ENCODE data around the gene SAMD8. TPM values are rescaled to one million over a fixed set of nuclear protein-coding genes. Genes with fewer than 3 reads are reported as not detected.
"Not testable (repeated sequence)": the region's sequence is repeated elsewhere in the genome, so short reads cannot be mapped to it uniquely, and the experiment has no call there.

Gene SAMD8
- total RNA-seq, 2 donors from 2014 or later = 20.9 to 23.5 TPM

- DNase-seq (ENCODE audit: low spot score) (no peak), ATAC-seq (no peak)
- H3K27me3 Mint-ChIP-seq = no peaks in the 10 kb centered on the region
- H3K9me3 Mint-ChIP-seq = no peaks in the 10 kb centered on the region
- H3K4me1 Mint-ChIP-seq (ENCODE audit: low read depth in 2 of 2) = peaks cover 16 to 18% of the 10 kb centered on the region in 2 donors
- H3K4me3 Mint-ChIP-seq = no peak overlapping the region
- H3K27ac Mint-ChIP-seq = peak overlapping the region in 1 of 2 donors; percentile 34
- peaks cover 10% of the 10 kb centered on the region for H3K36me3 Mint-ChIP-seq
These were observed 95.8 kb downstream of the SAMD8 start for GRCh38 chr10:75207079-75207856.

- DNase-seq (ENCODE audit: low spot score) (no peak), ATAC-seq (no peak)
- H3K36me3 Mint-ChIP-seq = peaks cover 14% of the 10 kb centered on the region
- H3K4me1 Mint-ChIP-seq (ENCODE audit: low read depth in 2 of 2) = peaks cover 20 to 23% of the 10 kb centered on the region in 2 donors
- peak overlapping the region in 1 of 2 donors; percentile 34 for H3K27ac Mint-ChIP-seq
- H3K4me3 Mint-ChIP-seq = no peak overlapping the region
- H3K9me3 Mint-ChIP-seq = no peaks in the 10 kb centered on the region
- H3K27me3 Mint-ChIP-seq = no peaks in the 10 kb centered on the region
These were observed 96.3 kb downstream of the SAMD8 start for GRCh38 chr10:75207857-75208144.

GRCh38 chr10:75208181-75208580 lies 96.7 kb downstream of the SAMD8 start:
- peak overlapping the region in 1 of 2 donors; percentile 34 for H3K27ac Mint-ChIP-seq
- H3K4me1 Mint-ChIP-seq (ENCODE audit: low read depth in 2 of 2) = peaks cover 21 to 24% of the 10 kb centered on the region in 2 donors
- no peak overlapping the region for H3K4me3 Mint-ChIP-seq
- H3K9me3 Mint-ChIP-seq = no peaks in the 10 kb centered on the region
- H3K36me3 Mint-ChIP-seq = peaks cover 15% of the 10 kb centered on the region
- no peaks in the 10 kb centered on the region for H3K27me3 Mint-ChIP-seq
- DNase-seq (ENCODE audit: low spot score) (no peak), ATAC-seq (no peak)

DNA sequence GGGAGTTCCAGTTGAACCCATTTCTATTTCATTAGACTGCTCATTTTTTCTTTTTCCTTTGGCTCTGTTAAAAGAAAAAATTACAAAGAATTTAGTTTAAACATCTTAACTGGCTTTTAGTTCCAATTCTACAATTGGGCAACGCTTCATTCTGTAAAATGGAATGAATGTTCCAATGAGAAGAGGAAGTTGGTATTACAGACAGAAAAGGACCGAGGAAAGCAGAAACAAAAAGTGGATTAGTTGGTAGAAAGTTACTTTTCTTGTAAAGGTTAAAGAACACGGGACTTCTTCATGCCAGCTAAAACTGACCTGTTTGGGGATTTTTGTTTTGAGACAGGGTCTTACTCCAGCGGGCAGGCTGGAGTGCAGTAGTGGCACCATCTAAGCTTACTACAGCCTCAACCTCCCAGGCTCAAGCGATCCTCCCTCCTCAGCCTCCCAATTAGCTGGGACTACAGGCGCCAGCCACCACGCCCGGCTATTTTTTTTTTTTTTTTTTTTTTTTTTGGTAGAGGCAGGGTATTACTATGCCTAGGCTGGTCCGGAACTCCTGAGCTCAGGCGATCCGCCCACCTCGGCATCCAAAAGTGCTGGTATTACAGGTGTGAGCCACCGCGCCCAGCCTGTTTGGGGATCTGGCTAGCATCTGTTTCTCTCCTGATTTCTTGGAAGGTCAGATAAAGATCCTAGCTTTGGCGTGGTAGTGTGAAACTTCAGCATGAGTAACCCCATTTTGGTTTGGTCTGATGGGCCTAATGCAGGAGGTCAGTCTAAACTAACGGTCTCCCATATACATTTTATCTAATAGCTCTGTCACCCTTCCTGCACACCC lies 97.8 kb downstream of the SAMD8 start:
- H3K4me1 Mint-ChIP-seq (ENCODE audit: low read depth in 2 of 2) = peaks cover 24% of the 10 kb centered on the region in 2 donors
- H3K27ac Mint-ChIP-seq = peak overlapping the region; percentile 98 to 99
- H3K4me3 Mint-ChIP-seq = peak overlapping the region; percentile 97
- DNase-seq (ENCODE audit: low spot score) (no peak), ATAC-seq (no peak)
- H3K9me3 Mint-ChIP-seq = no peaks in the 10 kb centered on the region
- no peaks in the 10 kb centered on the region for H3K27me3 Mint-ChIP-seq
- H3K36me3 Mint-ChIP-seq = peaks cover 20% of the 10 kb centered on the region

GRCh38 chr10:75209921-75210281 lies 98.4 kb downstream of the SAMD8 start:
- Mint-ChIP-seq H3K27ac (peak overlapping the region; percentile 98 to 99), H3K4me3 (peak overlapping the region; percentile 97), H3K36me3 (peaks cover 20% of the 10 kb centered on the region), H3K9me3 (no peaks in the 10 kb centered on the region), H3K4me1 (ENCODE audit: low read depth in 2 of 2) (peaks cover 24% of the 10 kb centered on the region in 2 donors), H3K27me3 (no peaks in the 10 kb centered on the region)
- DNase-seq (ENCODE audit: low spot score) (peak; percentile 86), ATAC-seq (peak; percentile 75 to 79)

DNA sequence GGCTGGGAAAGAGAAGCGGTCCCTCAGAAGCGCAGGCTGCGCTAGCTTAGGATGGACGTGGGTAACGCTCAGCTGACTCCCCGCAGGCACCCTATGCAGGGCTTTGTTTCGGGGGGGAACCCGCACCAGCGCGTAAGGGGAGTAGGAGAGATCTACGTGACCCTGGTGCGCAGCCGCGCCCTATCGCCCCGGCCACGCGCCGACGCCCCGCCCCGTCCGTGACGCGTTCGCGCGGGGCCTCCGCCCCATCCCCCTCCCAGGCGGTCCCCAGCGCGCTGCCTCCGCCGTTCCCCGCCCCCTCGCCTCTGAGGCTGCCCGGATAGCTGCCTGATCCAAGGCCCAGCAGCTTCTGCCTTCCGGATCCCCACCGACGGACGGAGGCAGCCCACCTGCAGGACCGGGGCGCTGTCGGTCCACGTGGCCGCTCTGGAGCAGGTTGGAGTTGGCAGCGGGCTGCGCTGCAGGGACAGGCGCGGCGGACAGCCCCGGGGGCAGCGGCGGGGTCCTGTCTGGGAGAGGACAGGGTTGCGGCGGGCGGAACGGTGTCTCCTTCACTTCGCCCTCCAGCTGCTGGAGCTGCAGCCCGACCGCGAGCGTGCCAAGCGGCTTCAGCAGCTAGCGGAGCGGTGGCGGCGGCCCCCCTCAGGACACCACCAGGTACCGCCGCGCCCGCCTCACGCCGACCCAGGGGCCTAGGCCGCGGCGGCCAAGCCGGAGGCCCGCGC lies 99.0 kb downstream of the SAMD8 start, which contains the start of gene VDAC2:
VDAC2 (plus strand) TSS at position 515 of the 725 bp plus-strand sequence. CDS start 363 bp downstream, outside the sequence.
- Mint-ChIP-seq H3K4me3 (peak within 1 kb of the TSS; percentile 97), H3K9me3 (no peaks in the 10 kb centered on the region), H3K27me3 (no peaks in the 10 kb centered on the region), H3K27ac (peak within 1 kb of the TSS; percentile 98 to 99), H3K36me3 (peaks cover 20% of the 10 kb centered on the region), H3K4me1 (ENCODE audit: low read depth in 2 of 2) (peaks cover 24% of the 10 kb centered on the region in 2 donors)
- ATAC-seq (peak; percentile 97), DNase-seq (ENCODE audit: low spot score) (peak; percentile 95)

DNA sequence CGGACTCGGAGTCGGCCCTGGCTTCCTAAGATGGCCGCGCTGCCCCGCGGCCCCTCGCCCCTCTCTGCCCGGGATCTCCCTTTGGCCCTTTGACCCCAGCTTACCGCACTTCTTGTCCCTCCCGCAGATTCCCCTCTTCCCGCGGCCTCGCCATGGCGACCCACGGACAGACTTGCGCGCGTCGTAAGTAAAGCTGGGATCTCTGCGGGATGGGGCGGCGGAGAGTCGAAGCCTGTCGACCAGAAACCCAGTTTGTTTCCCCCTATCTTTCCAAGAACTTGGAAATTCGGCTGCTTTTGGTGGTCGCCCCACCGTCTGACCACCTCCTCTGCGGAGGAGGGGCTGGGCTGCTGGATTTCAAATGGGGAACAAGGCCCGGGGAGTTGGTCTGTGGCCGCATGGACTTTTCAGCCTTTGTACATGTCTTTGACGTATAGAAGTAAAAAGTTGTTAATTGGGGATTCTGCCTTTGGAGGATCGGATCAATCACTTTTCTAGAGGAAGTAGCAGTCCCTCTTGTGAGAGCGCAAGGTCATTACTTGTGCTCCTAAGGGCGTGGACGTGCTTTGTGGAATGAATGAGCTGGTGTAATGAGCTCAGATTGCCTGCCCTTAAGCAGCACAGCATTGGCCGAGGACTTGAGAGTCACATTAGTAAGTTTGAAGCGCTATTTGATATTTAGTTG lies 99.7 kb downstream of the SAMD8 start:
- ATAC-seq (no peak), DNase-seq (ENCODE audit: low spot score) (peak; percentile 62)
- H3K27me3 Mint-ChIP-seq = no peaks in the 10 kb centered on the region
- peaks cover 24 to 29% of the 10 kb centered on the region in 2 donors for H3K4me1 Mint-ChIP-seq (ENCODE audit: low read depth in 2 of 2)
- peak overlapping the region; percentile 98 to 99 for H3K27ac Mint-ChIP-seq
- H3K36me3 Mint-ChIP-seq = peaks cover 24% of the 10 kb centered on the region
- no peaks in the 10 kb centered on the region for H3K9me3 Mint-ChIP-seq
- H3K4me3 Mint-ChIP-seq = peak overlapping the region; percentile 97

GRCh38 chr10:75212343-75212742 lies 100.9 kb downstream of the SAMD8 start:
- H3K36me3 Mint-ChIP-seq = peaks cover 29% of the 10 kb centered on the region
- H3K4me3 Mint-ChIP-seq = peak overlapping the region; percentile 97
- peaks cover 29 to 31% of the 10 kb centered on the region in 2 donors for H3K4me1 Mint-ChIP-seq (ENCODE audit: low read depth in 2 of 2)
- H3K9me3 Mint-ChIP-seq = no peaks in the 10 kb centered on the region
- H3K27ac Mint-ChIP-seq = peak overlapping the region; percentile 98 to 99
- H3K27me3 Mint-ChIP-seq = no peaks in the 10 kb centered on the region
- ATAC-seq (no peak), DNase-seq (ENCODE audit: low spot score) (no peak)

GRCh38 chr10:75220274-75220673 lies 108.8 kb downstream of the SAMD8 start:
- no peak overlapping the region for H3K4me3 Mint-ChIP-seq
- DNase-seq (ENCODE audit: low spot score) (no peak), ATAC-seq (no peak)
- H3K4me1 Mint-ChIP-seq (ENCODE audit: low read depth in 2 of 2) = peaks cover 22 to 24% of the 10 kb centered on the region in 2 donors
- peaks cover 48% of the 10 kb centered on the region for H3K36me3 Mint-ChIP-seq
- no peaks in the 10 kb centered on the region for H3K27me3 Mint-ChIP-seq
- no peaks in the 10 kb centered on the region for H3K9me3 Mint-ChIP-seq
- H3K27ac Mint-ChIP-seq = no peak overlapping the region

DNA sequence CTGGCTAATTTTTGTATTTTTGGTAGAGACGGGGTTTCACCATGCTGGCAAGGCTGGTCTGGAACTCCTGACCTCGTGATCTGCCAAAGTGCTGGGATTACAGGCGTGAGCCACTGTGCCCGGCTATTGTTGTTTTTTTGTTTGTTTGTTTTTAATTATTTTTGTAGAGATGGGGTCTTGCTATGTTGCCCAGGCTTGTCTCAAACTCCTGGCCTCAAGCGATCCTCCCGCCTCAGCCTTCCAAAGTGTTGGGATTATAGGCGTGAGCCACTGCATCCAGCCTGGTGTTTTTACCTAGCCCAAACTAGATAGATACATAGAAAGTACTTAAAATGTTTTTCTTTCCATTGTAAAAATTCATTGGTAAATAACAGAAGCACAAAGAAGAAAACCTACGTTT lies 110.0 kb downstream of the SAMD8 start:
- not testable (repeated sequence) for H3K27me3 Mint-ChIP-seq; H3K4me3 Mint-ChIP-seq; ATAC-seq; H3K27ac Mint-ChIP-seq; DNase-seq (ENCODE audit: low spot score); H3K9me3 Mint-ChIP-seq
- Mint-ChIP-seq H3K36me3 (peaks cover 41% of the 10 kb centered on the region), H3K4me1 (ENCODE audit: low read depth in 2 of 2) (peaks cover 18 to 27% of the 10 kb centered on the region in 2 donors)

GRCh38 chr10:75223507-75223906 lies 112.1 kb downstream of the SAMD8 start:
- Mint-ChIP-seq H3K4me1 (ENCODE audit: low read depth in 2 of 2) (peaks cover 18 to 26% of the 10 kb centered on the region in 2 donors), H3K4me3 (no peak overlapping the region)
- DNase-seq (ENCODE audit: low spot score) = no peak

DNA sequence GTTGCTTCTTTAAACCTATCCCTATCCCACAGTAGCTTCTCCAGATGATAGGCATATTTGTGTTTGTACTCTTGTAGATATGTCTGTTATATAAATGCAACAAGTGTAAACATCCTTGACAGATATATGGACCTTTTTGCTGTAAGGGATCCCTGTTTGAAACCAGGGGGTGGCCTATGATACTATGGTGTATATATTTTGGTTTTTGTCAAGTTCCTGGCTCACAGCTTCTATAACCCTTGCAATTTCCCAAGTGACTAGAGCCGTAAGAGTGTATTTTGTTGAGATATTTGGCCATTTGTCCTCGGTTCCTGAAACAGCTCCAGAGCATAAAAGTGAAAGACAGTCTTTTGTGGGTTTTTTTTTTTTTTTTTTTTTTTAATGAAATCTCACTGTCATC lies 114.6 kb downstream of the SAMD8 start:
- Mint-ChIP-seq H3K4me3 (no peak overlapping the region), H3K9me3 (no peaks in the 10 kb centered on the region), H3K4me1 (ENCODE audit: low read depth in 2 of 2) (peaks cover 26 to 30% of the 10 kb centered on the region in 2 donors), H3K36me3 (peaks cover 43% of the 10 kb centered on the region), H3K27ac (peak overlapping the region in 1 of 2 donors; percentile 48), H3K27me3 (no peaks in the 10 kb centered on the region)
- ATAC-seq (no peak), DNase-seq (ENCODE audit: low spot score) (no peak)

More at GRCh38 chr10:75223507-75223906, 112.1 kb downstream of the SAMD8 start:
- H3K27ac Mint-ChIP-seq = peak overlapping the region; percentile 42 to 50
- no peak for ATAC-seq
- no peaks in the 10 kb centered on the region for H3K27me3 Mint-ChIP-seq
- peaks cover 41% of the 10 kb centered on the region for H3K36me3 Mint-ChIP-seq
- H3K9me3 Mint-ChIP-seq = no peaks in the 10 kb centered on the region

DNA sequence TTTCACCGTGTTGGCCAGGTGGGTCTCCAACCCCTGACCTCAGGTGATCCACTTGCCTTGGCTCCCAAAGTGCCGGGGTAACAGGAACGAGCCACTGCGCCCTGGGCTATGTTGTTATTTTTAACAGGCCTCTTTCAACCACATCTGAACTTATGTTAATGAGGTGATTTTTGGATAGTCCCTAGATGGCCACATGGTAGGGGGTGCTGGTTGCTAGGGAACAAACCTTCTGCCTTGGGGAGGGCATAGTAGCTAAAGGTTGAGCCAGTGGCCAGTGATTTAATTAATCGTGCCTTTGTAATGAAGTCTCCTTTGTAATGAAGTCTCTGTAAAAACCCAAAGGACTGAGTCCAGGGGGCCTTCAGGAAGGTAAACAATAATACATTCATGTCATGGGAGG lies 115.2 kb downstream of the SAMD8 start:
- DNase-seq (ENCODE audit: low spot score) = no peak
- Mint-ChIP-seq H3K9me3 (no peaks in the 10 kb centered on the region), H3K27ac (no peak overlapping the region), H3K4me1 (ENCODE audit: low read depth in 2 of 2) (peaks cover 29 to 30% of the 10 kb centered on the region in 2 donors), H3K36me3 (peaks cover 46% of the 10 kb centered on the region), H3K27me3 (no peaks in the 10 kb centered on the region), H3K4me3 (no peak overlapping the region)
- no peak for ATAC-seq

All from natural killer cell treated with Interleukin-12 subunit alpha and Interleukin-12 subunit beta and Interleukin-15 and Interleukin-18, amount 100 ng/mL, for 72 hours (primary cell).